HL-60 (cell line): ENCODE data around the gene DOHH.

Experiments
- CTCF ChIP-seq: IDR thresholded peaks from one replicate; pipeline ENCODE4 v1.5.1; 2011; ENCODE audit warnings: low read length, control low read depth, inconsistent platforms; ENCODE audit not compliant: insufficient read depth
- POLR2AphosphoS5 ChIP-seq: IDR thresholded peaks from 2 replicates; pipeline ENCODE4 v1.6.1; 2012; ENCODE audit warnings: low read depth
- REST ChIP-seq: IDR thresholded peaks from 2 replicates; pipeline ENCODE4 v1.6.1; 2012; ENCODE audit warnings: low read depth; ENCODE audit not compliant: insufficient replicate concordance
- SPI1 ChIP-seq: IDR thresholded peaks from 2 replicates; pipeline ENCODE4 v1.6.1; 2012; ENCODE audit warnings: low read depth, mild to moderate bottlenecking, borderline replicate concordance

- TF ChIP-seq POLR2AphosphoS5 (no peak), CTCF (no peak), SPI1 (no peak), REST (no peak)
These were observed 1.3 kb upstream of the DOHH start for GRCh38 chr19:3501780-3502179.
